CD8-positive, alpha-beta memory T cell (primary cell): ENCODE data around the gene UBAC2. TPM values are rescaled to one million over a fixed set of nuclear protein-coding genes. Genes with fewer than 3 reads are reported as not detected.

ENCODE experiments used
- CTCF ChIA-PET: fragments of 350-600 bp; sonication (Branson Sonifier 250); formaldehyde crosslinking; loops from one replicate; lab custom pipeline; 2021; ENCODE audit warnings: antibody characterized with exemption; lab: Charles Lee
- POLR2A ChIA-PET: fragments of 350-600 bp; sonication (Branson Sonifier 250); formaldehyde crosslinking; loops from one replicate; lab custom pipeline; 2021; ENCODE audit warnings: antibody characterized with exemption; lab: Charles Lee
- DNase-seq, 5 donors: peaks; one replicate each; pipeline versions ENCODE4 v3.0.0 to v3.0.0-alpha.2; 2020 to 2022; ENCODE audit warnings: mixed read lengths in 1 of 5
- H3K27ac ChIP-seq: one replicate; pipeline ENCODE4 v1.7.0; 2013; ENCODE audit warnings: low read depth, mild to moderate bottlenecking, low read length, moderate library complexity
- H3K27me3 ChIP-seq: 2 replicates; pipeline ENCODE4 v1.7.0; 2013; ENCODE audit warnings: low read length, mild to moderate bottlenecking; ENCODE audit not compliant: insufficient read depth, poor library complexity, severe bottlenecking
- H3K36me3 ChIP-seq: 2 replicates; pipeline ENCODE4 v1.7.0; 2013; ENCODE audit warnings: mild to moderate bottlenecking, low read length, moderate library complexity; ENCODE audit not compliant: insufficient read depth
- H3K4me1 ChIP-seq: 2 replicates; pipeline ENCODE4 v1.7.0; 2013; ENCODE audit warnings: mild to moderate bottlenecking, low read length, moderate library complexity; ENCODE audit not compliant: insufficient read depth
- H3K4me3 ChIP-seq: 2 replicates; pipeline ENCODE4 v1.7.0; 2013; ENCODE audit warnings: mild to moderate bottlenecking, low read length
- H3K9me3 ChIP-seq: 2 replicates; pipeline ENCODE4 v1.7.0; 2013; ENCODE audit warnings: mild to moderate bottlenecking, low read length
- H3K27ac Mint-ChIP-seq, 8 donors: one replicate each; pipeline ENCODE4 v1.8.0; 2020 to 2021; ENCODE audit warnings: mixed read lengths in 8 of 8, mild to moderate bottlenecking in 6 of 8, inconsistent platforms in 3 of 8, moderate library complexity in 3 of 8
- H3K27me3 Mint-ChIP-seq, 2 donors: one replicate each; pipeline ENCODE4 v1.8.0; 2020 to 2021; ENCODE audit warnings: mixed read lengths in 2 of 2, mild to moderate bottlenecking in 1 of 2, moderate library complexity in 1 of 2
- H3K36me3 Mint-ChIP-seq, 3 donors: one replicate each; pipeline ENCODE4 v1.8.0; 2020 to 2021; ENCODE audit warnings: mixed read lengths in 3 of 3, inconsistent platforms in 1 of 3, mild to moderate bottlenecking in 1 of 3
- H3K4me1 Mint-ChIP-seq, 3 donors: one replicate each; pipeline ENCODE4 v1.8.0; 2020 to 2021; ENCODE audit warnings: mixed read lengths in 3 of 3, inconsistent platforms in 1 of 3, mild to moderate bottlenecking in 1 of 3
- H3K4me3 Mint-ChIP-seq, 7 donors: one replicate each; pipeline ENCODE4 v1.8.0; 2020 to 2021; ENCODE audit warnings: mixed read lengths in 7 of 7, mild to moderate bottlenecking in 6 of 7, moderate library complexity in 4 of 7, inconsistent platforms in 2 of 7
- H3K9me3 Mint-ChIP-seq, 5 donors: one replicate each; pipeline ENCODE4 v1.8.0; 2020 to 2022; ENCODE audit warnings: mixed read lengths in 5 of 5, mild to moderate bottlenecking in 3 of 5, moderate library complexity in 2 of 5, inconsistent platforms in 1 of 5
- polyA plus RNA-seq: library from polyadenylated mRNA; unstranded; fragments of 300-500 nt; fragmentation: Illumina TruSeq; gene quantifications from one replicate; pipeline ENCODE4 v1.2.3, GENCODE V29; 2021
- total RNA-seq, 2 experiments: library from RNA; stranded (reverse); gene quantifications; one replicate each; pipeline ENCODE4 v1.2.3, GENCODE V29; 2021

UBAC2 gene
- total and polyA plus RNA-seq, 3 experiments from 2014 or later, result 62.3 to 160 (median 63.7) TPM

DNA sequence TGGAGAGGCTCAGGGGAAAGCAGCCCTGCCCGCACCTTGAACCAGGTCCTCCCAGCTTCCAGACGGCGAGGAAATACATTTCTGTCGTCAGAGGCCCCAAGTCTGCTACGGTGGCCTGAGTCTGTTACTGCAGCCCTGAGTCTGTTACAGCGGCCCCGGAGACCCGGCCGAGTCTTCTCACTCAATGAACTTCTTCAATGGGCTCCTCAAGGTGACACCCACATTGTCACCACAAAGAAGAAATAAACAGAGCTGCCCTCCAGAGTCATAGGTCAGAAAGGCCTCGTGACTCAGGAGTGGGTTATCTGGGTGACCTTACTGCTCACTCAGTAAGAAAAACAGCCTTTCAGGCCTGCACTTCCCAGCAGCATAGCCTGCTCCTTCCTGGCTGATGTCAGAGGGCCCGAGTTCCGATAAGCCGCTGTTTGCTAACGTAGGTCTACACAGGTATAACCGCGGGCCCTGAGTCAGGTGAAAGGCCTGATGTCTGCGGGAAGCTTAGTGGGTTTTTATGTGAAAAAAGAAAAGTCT is 233.7 kb downstream of the UBAC2 start:
- peaks cover 54% of the 10 kb centered on the region for H3K4me1 ChIP-seq
- POLR2A ChIA-PET, result interaction anchor here (0.5 to 1.7 kb wide), 9 partner anchors 9 to 220 kb away, joined by 3 to 5 read pairs (median 3); no protein-coding TSS in a partner anchor
- CTCF ChIA-PET, result interaction anchor here (0.9 to 4.9 kb wide), 18 partner anchors 12 to 258 kb away, joined by 3 to 260 read pairs (median 11); partner anchors contain the start of gene UBAC2
- peak overlapping the region; percentile 68 for H3K27ac ChIP-seq
- H3K4me3 ChIP-seq, result peak overlapping the region; percentile 43
- Mint-ChIP-seq H3K27ac (peak overlapping the region; percentile 70 to 100 (median 96)), H3K4me3 (peak overlapping the region; percentile 49 to 87 (median 69)), H3K4me1 (peaks cover 61 to 70% (median 67%) of the 10 kb centered on the region in 3 donors), H3K36me3 (no peaks in the 10 kb centered on the region), H3K27me3 (no peaks in the 10 kb centered on the region), H3K9me3 (no peaks in the 10 kb centered on the region)
- peak; percentile 66 to 92 (median 87) for DNase-seq
- no peaks in the 10 kb centered on the region for H3K36me3 ChIP-seq
- H3K27me3 ChIP-seq, result no peaks in the 10 kb centered on the region
- no peaks in the 10 kb centered on the region for H3K9me3 ChIP-seq

DNA sequence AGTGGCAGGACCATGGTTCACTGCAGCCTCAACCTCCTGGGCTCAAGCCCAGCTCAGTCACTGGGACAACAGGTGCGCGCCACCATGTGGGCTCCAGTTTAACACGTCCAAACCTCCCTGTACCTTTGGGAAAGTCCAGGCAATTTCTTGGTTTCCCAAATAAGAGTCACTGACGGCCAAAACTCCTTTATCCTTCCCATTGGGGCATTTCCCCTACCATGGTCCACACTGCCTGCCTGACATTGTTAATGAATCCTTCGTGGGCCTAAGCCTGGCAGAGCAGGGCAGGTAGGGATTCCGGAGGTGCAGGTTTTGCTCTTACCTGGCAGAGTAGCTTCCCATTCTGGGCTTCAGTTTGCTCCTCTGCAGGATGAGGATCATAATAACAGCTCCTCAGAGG is 234.5 kb downstream of the UBAC2 start:
- no peaks in the 10 kb centered on the region for H3K36me3 ChIP-seq
- H3K27me3 ChIP-seq, result no peaks in the 10 kb centered on the region
- CTCF ChIA-PET, result interaction anchor here (0.9 to 4.9 kb wide), 22 partner anchors 13 to 259 kb away, joined by 3 to 260 read pairs (median 11); partner anchors contain the start of genes GPR183 and UBAC2
- H3K27me3 Mint-ChIP-seq, result no peaks in the 10 kb centered on the region
- DNase-seq, result no peak
- H3K27ac Mint-ChIP-seq, result peak overlapping the region; percentile 74 to 99 (median 92)
- H3K27ac ChIP-seq, result no peak overlapping the region
- H3K4me1 ChIP-seq, result peaks cover 54% of the 10 kb centered on the region
- H3K9me3 ChIP-seq, result no peaks in the 10 kb centered on the region
- H3K9me3 Mint-ChIP-seq, result no peaks in the 10 kb centered on the region
- POLR2A ChIA-PET, result interaction anchor here (1.0 to 2.4 kb wide), 7 partner anchors 9 to 220 kb away, joined by 3 to 12 read pairs (median 4); no protein-coding TSS in a partner anchor
- no peak overlapping the region for H3K4me3 Mint-ChIP-seq
- H3K4me3 ChIP-seq, result no peak overlapping the region
- H3K36me3 Mint-ChIP-seq, result no peaks in the 10 kb centered on the region
- peaks cover 61 to 70% (median 67%) of the 10 kb centered on the region in 3 donors for H3K4me1 Mint-ChIP-seq

DNA sequence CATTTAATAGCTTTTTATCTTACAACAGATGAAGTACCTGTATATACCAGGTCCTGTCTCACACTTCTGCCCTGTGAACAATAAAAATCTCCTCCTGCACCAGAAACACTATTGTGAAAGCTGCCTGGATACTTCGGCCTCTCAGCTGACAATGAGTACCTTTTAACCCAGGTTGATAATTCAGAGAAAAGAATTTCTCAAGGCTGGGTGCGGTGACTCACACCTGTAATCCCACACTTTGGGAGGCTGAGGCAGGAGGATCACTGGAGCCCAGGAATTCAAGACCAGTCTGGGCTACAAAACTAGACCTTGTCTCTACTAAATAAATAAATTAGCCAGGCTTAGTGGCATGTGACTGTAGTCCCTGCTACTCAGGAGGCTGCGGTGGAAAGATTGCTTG is 235.3 kb downstream of the UBAC2 start:
- Mint-ChIP-seq H3K9me3 (no peaks in the 10 kb centered on the region), H3K36me3 (no peaks in the 10 kb centered on the region), H3K27ac (peak overlapping the region; percentile 74 to 99 (median 92)), H3K4me1 (peaks cover 60 to 68% (median 66%) of the 10 kb centered on the region in 3 donors), H3K27me3 (no peaks in the 10 kb centered on the region), H3K4me3 (no peak overlapping the region)
- Histone ChIP-seq H3K4me3 (no peak overlapping the region), H3K27ac (no peak overlapping the region), H3K4me1 (peaks cover 54% of the 10 kb centered on the region), H3K27me3 (no peaks in the 10 kb centered on the region), H3K36me3 (no peaks in the 10 kb centered on the region), H3K9me3 (no peaks in the 10 kb centered on the region)
- POLR2A ChIA-PET, result interaction anchor here (0.8 to 2.4 kb wide), 6 partner anchors 48 to 403 kb away, joined by 3 to 12 read pairs (median 4); partner anchors contain the start of gene UBAC2
- DNase-seq, result no peak
- CTCF ChIA-PET, result interaction anchor here (0.9 to 4.9 kb wide), 34 partner anchors 14 to 259 kb away, joined by 3 to 260 read pairs (median 10); partner anchors contain the start of genes GPR183, TM9SF2 and UBAC2

Other genes with a start within 250 kb of the UBAC2 start
- 10 to 100 TPM; 35.4 to 38.9 TPM for gene DOCK9, start 222.8 kb upstream of the UBAC2 start, total RNA-seq
- 23.9 TPM for gene DOCK9, start 222.8 kb upstream of the UBAC2 start, polyA plus RNA-seq
- gene GPR18, start 57.5 kb downstream of the UBAC2 start, total RNA-seq, result 10 to 100 TPM; 15.2 to 16.2 TPM
- gene GPR18, start 57.5 kb downstream of the UBAC2 start, polyA plus RNA-seq, result 32.4 TPM
- 10 to 100 TPM; 61.5 to 62.8 TPM for gene GPR183, start 106.5 kb downstream of the UBAC2 start, total RNA-seq
- gene GPR183, start 106.5 kb downstream of the UBAC2 start, polyA plus RNA-seq, result 232 TPM